Liver (tissue), 3 donors: ENCODE measurements around the gene SPRYD3.

Source experiments
- TAF1 ChIP-seq: conservative IDR thresholded peaks from 2 replicates; pipeline ENCODE4 v1.6.1; 2016; ENCODE audit warnings: antibody characterized with exemption, mild to moderate bottlenecking
- YY1 ChIP-seq: IDR thresholded peaks from 2 replicates; pipeline ENCODE4 v1.6.1; 2016; ENCODE audit warnings: antibody characterized with exemption, mild to moderate bottlenecking
- TF ChIP-seq, protein P1 (sequence below): fragments of 150-350 bp; IDR thresholded peaks from 2 replicates; pipeline ENCODE4 v1.5.1; 2017; ENCODE audit warnings: improper control_type of control experiment, low read depth, low read length; ENCODE audit not compliant: missing input control
- donor health status: healthy.
- donor health status: healthy.

DNA sequence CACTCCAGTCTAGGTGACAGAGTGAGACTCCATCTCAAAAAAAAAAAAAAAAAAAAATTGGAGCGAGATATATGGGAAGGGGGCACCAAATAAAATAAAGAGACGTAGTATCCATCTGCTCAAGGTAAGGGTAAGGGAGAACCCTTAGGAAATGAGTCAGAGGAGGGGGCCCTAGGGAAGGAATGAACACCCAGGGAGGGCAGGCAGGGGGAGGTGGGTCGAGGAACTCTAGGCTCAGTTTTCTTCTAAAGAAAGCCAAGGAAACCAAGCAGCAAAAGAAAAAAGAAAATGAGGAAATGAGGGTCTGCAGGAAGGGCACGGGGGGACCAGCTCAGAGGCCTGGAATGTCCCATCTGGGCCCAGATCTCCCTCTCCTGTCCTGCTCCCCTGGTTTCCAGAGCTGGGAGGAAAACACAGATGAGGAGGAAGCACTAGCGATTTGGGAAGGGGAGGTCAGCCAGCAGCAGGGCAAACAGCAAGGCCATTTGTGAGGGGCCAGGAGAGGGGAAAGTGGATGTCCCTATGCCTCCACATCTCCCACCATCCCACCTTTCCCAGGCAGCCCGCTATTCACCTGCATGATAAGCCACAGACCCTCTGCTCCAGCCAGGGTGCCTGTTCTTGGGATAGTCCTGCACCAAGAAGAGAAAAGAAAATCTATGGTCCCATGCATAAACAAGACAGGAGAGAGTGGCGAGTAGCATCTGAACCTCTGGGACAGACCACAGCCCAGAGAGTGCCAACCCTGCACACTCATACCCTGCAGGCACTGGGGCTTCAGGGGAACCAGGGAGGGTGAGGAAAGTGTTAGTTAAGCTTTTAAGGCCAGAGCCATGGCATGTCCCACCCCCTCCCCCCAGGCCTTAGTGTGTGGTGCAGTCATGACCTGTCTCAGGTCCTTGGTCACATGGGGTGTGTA lies 11.9 kb downstream of the SPRYD3 start:
- TF ChIP-seq, protein P1, sequence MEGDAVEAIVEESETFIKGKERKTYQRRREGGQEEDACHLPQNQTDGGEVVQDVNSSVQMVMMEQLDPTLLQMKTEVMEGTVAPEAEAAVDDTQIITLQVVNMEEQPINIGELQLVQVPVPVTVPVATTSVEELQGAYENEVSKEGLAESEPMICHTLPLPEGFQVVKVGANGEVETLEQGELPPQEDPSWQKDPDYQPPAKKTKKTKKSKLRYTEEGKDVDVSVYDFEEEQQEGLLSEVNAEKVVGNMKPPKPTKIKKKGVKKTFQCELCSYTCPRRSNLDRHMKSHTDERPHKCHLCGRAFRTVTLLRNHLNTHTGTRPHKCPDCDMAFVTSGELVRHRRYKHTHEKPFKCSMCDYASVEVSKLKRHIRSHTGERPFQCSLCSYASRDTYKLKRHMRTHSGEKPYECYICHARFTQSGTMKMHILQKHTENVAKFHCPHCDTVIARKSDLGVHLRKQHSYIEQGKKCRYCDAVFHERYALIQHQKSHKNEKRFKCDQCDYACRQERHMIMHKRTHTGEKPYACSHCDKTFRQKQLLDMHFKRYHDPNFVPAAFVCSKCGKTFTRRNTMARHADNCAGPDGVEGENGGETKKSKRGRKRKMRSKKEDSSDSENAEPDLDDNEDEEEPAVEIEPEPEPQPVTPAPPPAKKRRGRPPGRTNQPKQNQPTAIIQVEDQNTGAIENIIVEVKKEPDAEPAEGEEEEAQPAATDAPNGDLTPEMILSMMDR, result no peak
- no peak for TF ChIP-seq TAF1
- no peak for TF ChIP-seq YY1
